ENCODE data around the gene SRBD1. TPM values are rescaled to one million over a fixed set of nuclear protein-coding genes. Genes with fewer than 3 reads are reported as not detected.

The SRBD1 gene
- total and polyA plus RNA-seq, 2 experiments from 2014 or later: 27.4 to 46.3 TPM

DNA sequence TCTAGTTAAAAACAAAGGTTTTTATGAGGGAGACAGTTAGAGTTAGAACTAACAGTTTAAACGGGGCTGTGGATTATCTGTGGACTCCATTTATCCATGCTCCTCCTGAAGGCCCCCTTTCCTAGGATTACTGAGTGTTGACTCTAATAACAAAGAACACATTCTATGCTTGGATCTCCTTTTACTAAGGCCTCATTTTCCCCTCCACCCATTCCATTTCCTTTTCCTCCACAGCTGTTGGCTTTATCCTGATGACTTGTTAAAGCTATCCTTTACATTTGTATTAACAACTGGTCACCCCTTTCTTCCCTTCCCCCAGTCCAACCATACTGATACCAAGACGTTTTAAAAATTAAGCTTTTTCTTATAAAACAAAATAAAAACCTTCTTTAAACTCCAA lies 220.6 kb downstream of the SRBD1 start:
- peak; percentile 52 for DNase-seq (ENCODE audit: low spot score)
- Histone ChIP-seq H3K27me3 (ENCODE audit: insufficient read depth) (no peaks in the 10 kb centered on the region), H3K4me1 (ENCODE audit: insufficient read depth) (peaks cover 49% of the 10 kb centered on the region), H3K9me2 (ENCODE audit: insufficient read depth) (peaks cover 5% of the 10 kb centered on the region; the same call in 1 of the 2 replicates), H3F3A (replicated peaks; ENCODE audit: low read depth) (no peaks in the 10 kb centered on the region), H3K4me3 (no peak overlapping the region; the same call in 1 of the 2 replicates), H3K36me3 (ENCODE audit: insufficient read depth) (no peaks in the 10 kb centered on the region), H3K4me2 (peak overlapping the region; percentile 37), H4K20me1 (replicated peaks; ENCODE audit: insufficient read depth) (no peaks in the 10 kb centered on the region), H2AFZ (no peak overlapping the region), H3K79me2 (replicated peaks; ENCODE audit: insufficient read depth) (no peaks in the 10 kb centered on the region; the same call in 1 of the 2 replicates), H3K27ac (ENCODE audit: low read depth) (peak overlapping the region; percentile 85)
- Mint-ChIP-seq H3K4me3 (peak overlapping the region; percentile 8; the same call in 1 of the 3 replicates), H3K9me3 (no peaks in the 10 kb centered on the region), H3K4me1 (peaks cover 55% of the 10 kb centered on the region), H3K27me3 (ENCODE audit: insufficient read depth, low read depth, poor library complexity) (no peaks in the 10 kb centered on the region), H3K36me3 (ENCODE audit: low read depth) (peaks cover 13% of the 10 kb centered on the region), H3K27ac (peak overlapping the region; percentile 70)
- TF ChIP-seq NANOG (IDR thresholded peaks at IDR 0.05; ENCODE audit: borderline replicate concordance): 0 out of 2 replicates have a peak, but pooled peaks have one; percentile 2
- TF ChIP-seq ZNF331 (CRISPR knock-in tag; IDR thresholded peaks at IDR 0.05; ENCODE audit: low read depth): no peak
- peak; percentile 56 for ATAC-seq

DNA sequence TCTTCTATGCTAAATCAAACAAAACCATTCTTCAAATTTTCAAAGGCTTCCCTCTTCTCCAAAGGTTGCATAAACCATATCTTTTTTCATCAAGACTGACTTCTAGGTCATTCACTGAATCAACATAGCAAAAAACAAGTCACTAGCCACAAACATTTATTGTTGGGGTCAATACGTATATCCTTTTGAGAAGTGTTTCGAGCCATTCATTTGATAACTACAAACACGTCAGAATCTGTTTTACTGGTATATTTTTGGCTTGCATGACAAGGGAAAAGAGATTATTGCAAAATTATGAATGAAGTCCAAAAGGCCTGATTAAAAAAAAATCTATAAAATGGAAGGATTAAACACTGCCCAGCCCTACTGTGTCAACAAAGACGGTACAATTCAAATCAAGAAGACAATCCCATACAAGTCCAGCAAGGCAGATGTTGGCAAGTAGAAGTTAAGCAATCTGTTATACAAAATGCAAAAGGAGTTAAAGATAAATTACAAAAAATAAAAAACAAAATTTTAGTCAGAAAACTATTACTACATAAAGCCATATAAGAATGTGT lies 222.4 kb downstream of the SRBD1 start:
- TF ChIP-seq EZH2phosphoT487 (IDR thresholded peaks at IDR 0.05; ENCODE audit: unreplicated experiment) (no peak), CREB1 (CRISPR knock-in tag; IDR thresholded peaks at IDR 0.05; ENCODE audit: low read depth) (no peak)
- TF ChIP-seq, protein P1, sequence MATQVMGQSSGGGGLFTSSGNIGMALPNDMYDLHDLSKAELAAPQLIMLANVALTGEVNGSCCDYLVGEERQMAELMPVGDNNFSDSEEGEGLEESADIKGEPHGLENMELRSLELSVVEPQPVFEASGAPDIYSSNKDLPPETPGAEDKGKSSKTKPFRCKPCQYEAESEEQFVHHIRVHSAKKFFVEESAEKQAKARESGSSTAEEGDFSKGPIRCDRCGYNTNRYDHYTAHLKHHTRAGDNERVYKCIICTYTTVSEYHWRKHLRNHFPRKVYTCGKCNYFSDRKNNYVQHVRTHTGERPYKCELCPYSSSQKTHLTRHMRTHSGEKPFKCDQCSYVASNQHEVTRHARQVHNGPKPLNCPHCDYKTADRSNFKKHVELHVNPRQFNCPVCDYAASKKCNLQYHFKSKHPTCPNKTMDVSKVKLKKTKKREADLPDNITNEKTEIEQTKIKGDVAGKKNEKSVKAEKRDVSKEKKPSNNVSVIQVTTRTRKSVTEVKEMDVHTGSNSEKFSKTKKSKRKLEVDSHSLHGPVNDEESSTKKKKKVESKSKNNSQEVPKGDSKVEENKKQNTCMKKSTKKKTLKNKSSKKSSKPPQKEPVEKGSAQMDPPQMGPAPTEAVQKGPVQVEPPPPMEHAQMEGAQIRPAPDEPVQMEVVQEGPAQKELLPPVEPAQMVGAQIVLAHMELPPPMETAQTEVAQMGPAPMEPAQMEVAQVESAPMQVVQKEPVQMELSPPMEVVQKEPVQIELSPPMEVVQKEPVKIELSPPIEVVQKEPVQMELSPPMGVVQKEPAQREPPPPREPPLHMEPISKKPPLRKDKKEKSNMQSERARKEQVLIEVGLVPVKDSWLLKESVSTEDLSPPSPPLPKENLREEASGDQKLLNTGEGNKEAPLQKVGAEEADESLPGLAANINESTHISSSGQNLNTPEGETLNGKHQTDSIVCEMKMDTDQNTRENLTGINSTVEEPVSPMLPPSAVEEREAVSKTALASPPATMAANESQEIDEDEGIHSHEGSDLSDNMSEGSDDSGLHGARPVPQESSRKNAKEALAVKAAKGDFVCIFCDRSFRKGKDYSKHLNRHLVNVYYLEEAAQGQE (IDR thresholded peaks at IDR 0.05; ENCODE audit: unreplicated experiment): no peak
- no peaks in the 10 kb centered on the region for H3K9me3 Mint-ChIP-seq
- no peak overlapping the region for H3K4me3 Mint-ChIP-seq
- Histone ChIP-seq H3K27me3 (ENCODE audit: insufficient read depth) (no peaks in the 10 kb centered on the region), H3F3A (replicated peaks; ENCODE audit: low read depth) (no peaks in the 10 kb centered on the region), H3K36me3 (ENCODE audit: insufficient read depth) (no peaks in the 10 kb centered on the region), H3K4me2 (no peak overlapping the region), H4K20me1 (replicated peaks; ENCODE audit: insufficient read depth) (no peaks in the 10 kb centered on the region), H2AFZ (no peak overlapping the region), H3K79me2 (replicated peaks; ENCODE audit: insufficient read depth) (no peaks in the 10 kb centered on the region; the same call in 1 of the 2 replicates), H3K27ac (ENCODE audit: low read depth) (no peak overlapping the region), H3K4me1 (ENCODE audit: insufficient read depth) (peaks cover 39% of the 10 kb centered on the region), H3K9me2 (ENCODE audit: insufficient read depth) (peaks cover 5% of the 10 kb centered on the region; the same call in 1 of the 2 replicates), H3K4me3 (no peak overlapping the region)
- H3K27ac Mint-ChIP-seq: no peak overlapping the region
- ATAC-seq (no peak), DNase-seq (ENCODE audit: low spot score) (no peak)
- H3K36me3 Mint-ChIP-seq (ENCODE audit: low read depth): peaks cover 13% of the 10 kb centered on the region
- no peaks in the 10 kb centered on the region for H3K27me3 Mint-ChIP-seq (ENCODE audit: insufficient read depth, low read depth, poor library complexity)
- H3K4me1 Mint-ChIP-seq: peaks cover 41% of the 10 kb centered on the region

DNA sequence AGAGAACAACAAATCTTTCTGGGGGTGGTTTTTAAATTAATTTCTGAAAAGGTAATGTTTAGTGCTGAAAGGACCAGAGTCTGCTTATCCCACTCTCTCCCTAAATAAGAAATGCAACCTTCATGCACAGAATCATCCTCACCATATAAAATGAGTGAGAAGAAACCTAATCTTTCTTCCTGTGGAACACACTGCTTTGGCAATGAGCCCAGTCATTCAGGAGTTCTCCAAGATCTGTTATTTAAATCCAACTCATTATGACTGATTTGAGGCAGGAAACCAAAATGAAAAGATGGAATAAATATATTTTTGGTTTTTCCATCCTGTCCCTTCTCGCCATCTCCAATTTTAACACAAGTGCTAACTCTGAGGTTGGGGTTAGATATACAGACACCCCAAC lies 228.3 kb downstream of the SRBD1 start:
- Histone ChIP-seq H3K4me3 (no peak overlapping the region), H3K36me3 (ENCODE audit: insufficient read depth) (no peaks in the 10 kb centered on the region), H4K20me1 (replicated peaks; ENCODE audit: insufficient read depth) (no peaks in the 10 kb centered on the region), H3K27me3 (ENCODE audit: insufficient read depth) (no peaks in the 10 kb centered on the region), H3F3A (replicated peaks; ENCODE audit: low read depth) (no peaks in the 10 kb centered on the region), H3K27ac (ENCODE audit: low read depth) (no peak overlapping the region), H2AFZ (no peak overlapping the region), H3K4me1 (ENCODE audit: insufficient read depth) (no peaks in the 10 kb centered on the region), H3K4me2 (no peak overlapping the region), H3K79me2 (replicated peaks; ENCODE audit: insufficient read depth) (no peaks in the 10 kb centered on the region), H3K9me2 (ENCODE audit: insufficient read depth) (peaks cover 17% of the 10 kb centered on the region)
- no peak overlapping the region for H3K27ac Mint-ChIP-seq
- peaks cover 10% of the 10 kb centered on the region; the same call in 2 of the 3 replicates for H3K4me1 Mint-ChIP-seq
- peaks cover 3% of the 10 kb centered on the region for H3K27me3 Mint-ChIP-seq (ENCODE audit: insufficient read depth, low read depth, poor library complexity)
- DNase-seq (ENCODE audit: low spot score) (no peak), ATAC-seq (no peak)
- no peaks in the 10 kb centered on the region for H3K9me3 Mint-ChIP-seq
- H3K4me3 Mint-ChIP-seq: no peak overlapping the region
- peaks cover 3% of the 10 kb centered on the region; the same call in 1 of the 3 replicates for H3K36me3 Mint-ChIP-seq (ENCODE audit: low read depth)
- TF ChIP-seq, protein P2, sequence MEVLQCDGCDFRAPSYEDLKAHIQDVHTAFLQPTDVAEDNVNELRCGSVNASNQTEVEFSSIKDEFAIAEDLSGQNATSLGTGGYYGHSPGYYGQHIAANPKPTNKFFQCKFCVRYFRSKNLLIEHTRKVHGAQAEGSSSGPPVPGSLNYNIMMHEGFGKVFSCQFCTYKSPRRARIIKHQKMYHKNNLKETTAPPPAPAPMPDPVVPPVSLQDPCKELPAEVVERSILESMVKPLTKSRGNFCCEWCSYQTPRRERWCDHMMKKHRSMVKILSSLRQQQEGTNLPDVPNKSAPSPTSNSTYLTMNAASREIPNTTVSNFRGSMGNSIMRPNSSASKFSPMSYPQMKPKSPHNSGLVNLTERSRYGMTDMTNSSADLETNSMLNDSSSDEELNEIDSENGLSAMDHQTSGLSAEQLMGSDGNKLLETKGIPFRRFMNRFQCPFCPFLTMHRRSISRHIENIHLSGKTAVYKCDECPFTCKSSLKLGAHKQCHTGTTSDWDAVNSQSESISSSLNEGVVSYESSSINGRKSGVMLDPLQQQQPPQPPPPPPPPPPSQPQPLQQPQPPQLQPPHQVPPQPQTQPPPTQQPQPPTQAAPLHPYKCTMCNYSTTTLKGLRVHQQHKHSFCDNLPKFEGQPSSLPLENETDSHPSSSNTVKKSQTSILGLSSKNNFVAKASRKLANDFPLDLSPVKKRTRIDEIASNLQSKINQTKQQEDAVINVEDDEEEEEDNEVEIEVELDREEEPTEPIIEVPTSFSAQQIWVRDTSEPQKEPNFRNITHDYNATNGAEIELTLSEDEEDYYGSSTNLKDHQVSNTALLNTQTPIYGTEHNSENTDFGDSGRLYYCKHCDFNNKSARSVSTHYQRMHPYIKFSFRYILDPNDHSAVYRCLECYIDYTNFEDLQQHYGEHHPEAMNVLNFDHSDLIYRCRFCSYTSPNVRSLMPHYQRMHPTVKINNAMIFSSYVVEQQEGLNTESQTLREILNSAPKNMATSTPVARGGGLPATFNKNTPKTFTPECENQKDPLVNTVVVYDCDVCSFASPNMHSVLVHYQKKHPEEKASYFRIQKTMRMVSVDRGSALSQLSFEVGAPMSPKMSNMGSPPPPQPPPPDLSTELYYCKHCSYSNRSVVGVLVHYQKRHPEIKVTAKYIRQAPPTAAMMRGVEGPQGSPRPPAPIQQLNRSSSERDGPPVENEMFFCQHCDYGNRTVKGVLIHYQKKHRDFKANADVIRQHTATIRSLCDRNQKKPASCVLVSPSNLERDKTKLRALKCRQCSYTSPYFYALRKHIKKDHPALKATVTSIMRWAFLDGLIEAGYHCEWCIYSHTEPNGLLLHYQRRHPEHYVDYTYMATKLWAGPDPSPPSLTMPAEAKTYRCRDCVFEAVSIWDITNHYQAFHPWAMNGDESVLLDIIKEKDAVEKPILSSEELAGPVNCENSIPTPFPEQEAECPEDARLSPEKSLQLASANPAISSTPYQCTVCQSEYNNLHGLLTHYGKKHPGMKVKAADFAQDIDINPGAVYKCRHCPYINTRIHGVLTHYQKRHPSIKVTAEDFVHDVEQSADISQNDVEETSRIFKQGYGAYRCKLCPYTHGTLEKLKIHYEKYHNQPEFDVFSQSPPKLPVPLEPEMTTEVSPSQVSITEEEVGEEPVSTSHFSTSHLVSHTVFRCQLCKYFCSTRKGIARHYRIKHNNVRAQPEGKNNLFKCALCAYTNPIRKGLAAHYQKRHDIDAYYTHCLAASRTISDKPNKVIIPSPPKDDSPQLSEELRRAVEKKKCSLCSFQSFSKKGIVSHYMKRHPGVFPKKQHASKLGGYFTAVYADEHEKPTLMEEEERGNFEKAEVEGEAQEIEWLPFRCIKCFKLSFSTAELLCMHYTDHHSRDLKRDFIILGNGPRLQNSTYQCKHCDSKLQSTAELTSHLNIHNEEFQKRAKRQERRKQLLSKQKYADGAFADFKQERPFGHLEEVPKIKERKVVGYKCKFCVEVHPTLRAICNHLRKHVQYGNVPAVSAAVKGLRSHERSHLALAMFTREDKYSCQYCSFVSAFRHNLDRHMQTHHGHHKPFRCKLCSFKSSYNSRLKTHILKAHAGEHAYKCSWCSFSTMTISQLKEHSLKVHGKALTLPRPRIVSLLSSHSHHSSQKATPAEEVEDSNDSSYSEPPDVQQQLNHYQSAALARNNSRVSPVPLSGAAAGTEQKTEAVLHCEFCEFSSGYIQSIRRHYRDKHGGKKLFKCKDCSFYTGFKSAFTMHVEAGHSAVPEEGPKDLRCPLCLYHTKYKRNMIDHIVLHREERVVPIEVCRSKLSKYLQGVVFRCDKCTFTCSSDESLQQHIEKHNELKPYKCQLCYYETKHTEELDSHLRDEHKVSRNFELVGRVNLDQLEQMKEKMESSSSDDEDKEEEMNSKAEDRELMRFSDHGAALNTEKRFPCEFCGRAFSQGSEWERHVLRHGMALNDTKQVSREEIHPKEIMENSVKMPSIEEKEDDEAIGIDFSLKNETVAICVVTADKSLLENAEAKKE (CRISPR knock-in tag; IDR thresholded peaks at IDR 0.05): no peak
